ENCODE measurements around the gene IL24. TPM values are rescaled to one million over a fixed set of nuclear protein-coding genes. Genes with fewer than 3 reads are reported as not detected.
"Not testable (repeated sequence)": the region's sequence is repeated elsewhere in the genome, so short reads cannot be mapped to it uniquely, and the experiment has no call there.

IL24 gene
- total and polyA plus RNA-seq, 10 of the 15 experiments (the other 5 are each of a cell fraction or from before 2014, with no cell fraction given): 0.05 to 19.8 (median 0.35) TPM; not detected in 1

DNA sequence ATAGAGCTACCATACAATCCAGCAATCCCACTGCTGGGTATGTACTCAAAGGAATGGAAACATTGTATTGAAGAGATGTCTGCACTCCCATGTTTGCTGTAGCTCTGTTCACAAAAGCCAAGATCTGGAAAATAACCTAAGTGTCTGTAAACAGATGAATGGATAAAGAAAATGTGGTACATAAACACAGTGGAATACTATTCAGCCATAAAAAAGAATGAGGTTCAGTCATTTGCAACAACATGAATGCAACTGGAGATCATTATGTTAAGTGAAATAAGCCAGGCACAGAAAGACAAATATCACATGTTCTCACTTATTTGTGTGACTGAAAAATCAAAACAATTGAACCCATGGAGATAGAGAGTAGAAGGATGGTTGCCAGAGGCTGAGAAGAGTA is 43.5 kb upstream of the IL24 start:
- H3K79me2 ChIP-seq (ENCODE audit: control insufficient read depth, insufficient read depth, low read length); H3K27ac ChIP-seq (ENCODE audit: control insufficient read depth, insufficient read depth); H3K9ac ChIP-seq (ENCODE audit: control insufficient read depth, insufficient read depth, low read length); H3K4me2 ChIP-seq (ENCODE audit: control insufficient read depth, insufficient read depth); intact Hi-C loops (cut with micrococcal nuclease; ENCODE audit: unreplicated experiment); FAIRE-seq; in situ Hi-C loops (cut with MboI); H4K20me1 ChIP-seq (ENCODE audit: control insufficient read depth, insufficient read depth); H2AFZ ChIP-seq (ENCODE audit: control insufficient read depth, low read depth, low read length); ATAC-seq; H3K9me3 ChIP-seq (replicated peaks; ENCODE audit: control insufficient read depth, insufficient read depth, low read length); DNase-seq (ENCODE audit: low read depth, low spot score); H3K36me3 ChIP-seq (ENCODE audit: control insufficient read depth in 2 of 2, insufficient read depth in 2 of 2, low read length in 1 of 2); POLR2A ChIA-PET; H3K27me3 ChIP-seq (replicated peaks in 1 of 2; ENCODE audit: control insufficient read depth in 2 of 2, insufficient read depth in 2 of 2, low read length in 1 of 2); BruUV-seq (replicated peaks); H3K4me3 ChIP-seq; H3K4me1 ChIP-seq (ENCODE audit: control insufficient read depth, insufficient read depth, low read length): not testable (repeated sequence)
- ChIA-PET RAD21 (ENCODE audit: unreplicated experiment) (interaction anchor here (1.3 kb wide), 1 partner anchor 126 kb away, joined by 3 read pairs; no protein-coding TSS in a partner anchor), SMC1A (ENCODE audit: uncharacterized antibody, unreplicated experiment) (interaction anchor here (0.9 to 1.5 kb wide), 3 partner anchors 10 to 43 kb away, joined by 3 to 4 read pairs (median 3); no protein-coding TSS in a partner anchor), CTCF (interaction anchor here (0.6 to 0.7 kb wide), 2 partner anchors 16 to 47 kb away, joined by 3 read pairs; no protein-coding TSS in a partner anchor)

DNA sequence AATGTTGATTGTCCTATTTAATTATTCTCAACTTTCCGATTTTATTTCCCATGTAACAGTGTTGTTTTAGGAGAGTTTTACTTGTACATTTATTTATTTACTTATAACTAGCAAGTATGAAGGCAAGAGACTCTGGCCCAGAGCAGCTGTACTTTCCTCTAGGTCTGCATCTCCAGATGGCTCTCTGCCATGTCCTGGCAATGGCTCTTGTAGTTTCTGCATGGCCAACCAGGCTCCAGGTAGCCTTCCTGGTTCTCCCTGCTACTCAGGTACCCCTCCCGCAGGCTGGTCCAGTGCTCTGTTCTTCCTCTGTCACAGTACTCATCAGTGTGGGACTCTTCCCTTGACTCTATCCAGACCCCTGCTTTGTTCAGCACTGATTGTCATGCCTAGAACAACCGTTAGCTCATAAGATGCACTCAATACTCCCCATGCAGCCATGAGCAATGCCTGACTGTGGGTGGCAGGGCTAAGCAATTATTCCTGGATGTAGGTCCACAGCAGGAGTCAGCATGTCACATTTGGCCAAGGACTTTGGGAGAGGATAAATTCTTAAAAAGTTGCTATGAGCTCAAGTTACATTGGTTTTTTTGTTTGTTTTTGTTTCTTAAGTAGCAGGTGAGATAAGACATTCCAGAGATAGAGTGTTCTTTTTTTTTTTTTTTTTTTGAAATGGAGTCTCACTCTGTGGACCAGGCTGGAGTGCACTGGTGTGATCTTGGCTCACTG is 42.7 kb upstream of the IL24 start:
- no peak for ATAC-seq
- Histone ChIP-seq H3K4me3 (no peak overlapping the region), H3K36me3 (ENCODE audit: control insufficient read depth in 2 of 2, insufficient read depth in 2 of 2, low read length in 1 of 2) (no peaks in the 10 kb centered on the region), H3K79me2 (ENCODE audit: control insufficient read depth, insufficient read depth, low read length) (no peaks in the 10 kb centered on the region), H3K9me3 (replicated peaks; ENCODE audit: control insufficient read depth, insufficient read depth, low read length) (no peaks in the 10 kb centered on the region; the same call in 1 of the 3 replicates), H3K9ac (ENCODE audit: control insufficient read depth, insufficient read depth, low read length) (no peak overlapping the region), H3K27ac (ENCODE audit: control insufficient read depth, insufficient read depth) (no peak overlapping the region), H4K20me1 (ENCODE audit: control insufficient read depth, insufficient read depth) (no peaks in the 10 kb centered on the region), H3K4me2 (ENCODE audit: control insufficient read depth, insufficient read depth) (no peak overlapping the region), H3K27me3 (replicated peaks in 1 of 2; ENCODE audit: control insufficient read depth in 2 of 2, insufficient read depth in 2 of 2, low read length in 1 of 2) (no peaks in the 10 kb centered on the region; a peak in 1 of 4 replicates), H3K4me1 (ENCODE audit: control insufficient read depth, insufficient read depth, low read length) (no peaks in the 10 kb centered on the region), H2AFZ (ENCODE audit: control insufficient read depth, low read depth, low read length) (no peak overlapping the region)
- ChIA-PET POLR2A (no interaction called here), SMC1A (ENCODE audit: uncharacterized antibody, unreplicated experiment) (interaction anchor here (0.8 to 1.5 kb wide), 3 partner anchors 9 to 128 kb away, joined by 3 to 4 read pairs (median 3); no protein-coding TSS in a partner anchor), CTCF (interaction anchor here (1.0 to 6.8 kb wide), 8 partner anchors 12 to 127 kb away, joined by 3 to 52 read pairs (median 4); no protein-coding TSS in a partner anchor), RAD21 (ENCODE audit: unreplicated experiment) (no interaction called here)
- intact Hi-C loops (cut with micrococcal nuclease; ENCODE audit: unreplicated experiment): no loop called here
- WGBS (ENCODE audit: insufficient coverage, insufficient replicate concordance, low lambda C conversion rate, missing lambda C conversion rate): 74% methylated on average over 3 of the region's 3 CpGs
- FAIRE-seq: no peak
- in situ Hi-C loops (cut with MboI): no loop called here
- no TSS peak for BruUV-seq (replicated peaks)
- no peak for DNase-seq (ENCODE audit: low read depth, low spot score)
- TF ChIP-seq, protein P1, sequence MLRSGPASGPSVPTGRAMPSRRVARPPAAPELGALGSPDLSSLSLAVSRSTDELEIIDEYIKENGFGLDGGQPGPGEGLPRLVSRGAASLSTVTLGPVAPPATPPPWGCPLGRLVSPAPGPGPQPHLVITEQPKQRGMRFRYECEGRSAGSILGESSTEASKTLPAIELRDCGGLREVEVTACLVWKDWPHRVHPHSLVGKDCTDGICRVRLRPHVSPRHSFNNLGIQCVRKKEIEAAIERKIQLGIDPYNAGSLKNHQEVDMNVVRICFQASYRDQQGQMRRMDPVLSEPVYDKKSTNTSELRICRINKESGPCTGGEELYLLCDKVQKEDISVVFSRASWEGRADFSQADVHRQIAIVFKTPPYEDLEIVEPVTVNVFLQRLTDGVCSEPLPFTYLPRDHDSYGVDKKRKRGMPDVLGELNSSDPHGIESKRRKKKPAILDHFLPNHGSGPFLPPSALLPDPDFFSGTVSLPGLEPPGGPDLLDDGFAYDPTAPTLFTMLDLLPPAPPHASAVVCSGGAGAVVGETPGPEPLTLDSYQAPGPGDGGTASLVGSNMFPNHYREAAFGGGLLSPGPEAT (IDR thresholded peaks at IDR 0.05; ENCODE audit: low read depth): no peak
- TF ChIP-seq, protein P2, sequence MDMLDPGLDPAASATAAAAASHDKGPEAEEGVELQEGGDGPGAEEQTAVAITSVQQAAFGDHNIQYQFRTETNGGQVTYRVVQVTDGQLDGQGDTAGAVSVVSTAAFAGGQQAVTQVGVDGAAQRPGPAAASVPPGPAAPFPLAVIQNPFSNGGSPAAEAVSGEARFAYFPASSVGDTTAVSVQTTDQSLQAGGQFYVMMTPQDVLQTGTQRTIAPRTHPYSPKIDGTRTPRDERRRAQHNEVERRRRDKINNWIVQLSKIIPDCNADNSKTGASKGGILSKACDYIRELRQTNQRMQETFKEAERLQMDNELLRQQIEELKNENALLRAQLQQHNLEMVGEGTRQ (IDR thresholded peaks at IDR 0.05; ENCODE audit: borderline replicate concordance, low read depth, low read length): no peak
- TF ChIP-seq TCF7 (IDR thresholded peaks at IDR 0.05; ENCODE audit: borderline replicate concordance) (no peak), ZZZ3 (IDR thresholded peaks at IDR 0.05; ENCODE audit: control insufficient read depth, insufficient read length, low read depth) (no peak), POLR2AphosphoS5 (IDR thresholded peaks at IDR 0.05; ENCODE audit: low read length) (no peak), SMAD1 (IDR thresholded peaks at IDR 0.05; ENCODE audit: low read depth, partially characterized antibody) (no peak), SUZ12 (IDR thresholded peaks at IDR 0.05; ENCODE audit: unreplicated experiment) (no peak), NR2F1 (conservative IDR thresholded peaks at IDR 0.05) (no peak)
